H1 (cell line): ENCODE results near the gene CLEC19A. TPM values are rescaled to one million over a fixed set of nuclear protein-coding genes. Genes with fewer than 3 reads are reported as not detected.

ENCODE experiments used
- CTCF ChIA-PET: fragments of 300-600 bp; sonication (Branson Sonifier 250); formaldehyde crosslinking; loops from one replicate; lab custom pipeline; 2021; ENCODE audit not compliant: partially characterized antibody; lab: Charles Lee
- POLR2A ChIA-PET: fragments of 300-600 bp; sonication (Branson Sonifier 250); formaldehyde crosslinking; loops from one replicate; lab custom pipeline; 2021; ENCODE audit warnings: inconsistent platforms; ENCODE audit not compliant: partially characterized antibody; lab: Charles Lee
- DNase-seq, 2 experiments: peaks; one replicate each; pipeline versions ENCODE4 v3.0.0 to v3.0.0-alpha.2; 2010 to 2022; ENCODE audit warnings: low spot score in 2 of 2, low read depth in 1 of 2, mixed read lengths in 1 of 2
- FAIRE-seq: peaks from 2 replicates; lab custom pipeline; 2011; peaks lifted over from hg19 to GRCh38; lab: Jason Lieb, UNC
- H2AFZ ChIP-seq: 2 replicates; pipeline ENCODE4 v1.8.1; 2012; ENCODE audit warnings: low read length, inconsistent platforms
- H2AK5ac ChIP-seq: 2 replicates; pipeline ENCODE4 v1.6.1; 2013; ENCODE audit warnings: low read depth, low read length
- H2BK120ac ChIP-seq: replicated peaks from 2 replicates; pipeline ENCODE3; 2013; ENCODE audit warnings: low read depth, low read length, inconsistent platforms
- H2BK12ac ChIP-seq: 2 replicates; pipeline ENCODE4 v1.6.1; 2013; ENCODE audit warnings: low read depth, low read length
- H2BK15ac ChIP-seq: 2 replicates; pipeline ENCODE4 v1.6.1; 2013; ENCODE audit warnings: low read length
- H2BK20ac ChIP-seq: 2 replicates; pipeline ENCODE4 v1.6.1; 2013; ENCODE audit warnings: low read length
- H2BK5ac ChIP-seq: 2 replicates; pipeline ENCODE4 v1.6.1; 2013; ENCODE audit warnings: low read depth, low read length
- H3K14ac ChIP-seq: 2 replicates; pipeline ENCODE4 v1.6.1; 2013; ENCODE audit warnings: inconsistent platforms; ENCODE audit not compliant: insufficient read length
- H3K18ac ChIP-seq: 2 replicates; pipeline ENCODE4 v1.6.1; 2013; ENCODE audit warnings: low read length; ENCODE audit errors: extremely low read depth
- H3K23ac ChIP-seq: 2 replicates; pipeline ENCODE4 v1.6.1; 2013; ENCODE audit warnings: inconsistent platforms; ENCODE audit not compliant: insufficient read length
- H3K23me2 ChIP-seq: 2 replicates; pipeline ENCODE4 v1.6.1; 2013; ENCODE audit warnings: low read depth, low read length
- H3K27ac ChIP-seq: 2 replicates; pipeline ENCODE4 v1.6.1; 2011; ENCODE audit warnings: low read depth, low read length, inconsistent platforms
- H3K27me3 ChIP-seq, 4 experiments: replicated peaks in 1 of 4; 1 replicate in 1 of 4; 2 replicates in 3 of 4; pipeline versions ENCODE4 v1.6.1 to v1.8.1; 2011 to 2013; ENCODE audit warnings: low read length in 3 of 4, mild to moderate bottlenecking in 3 of 4, inconsistent platforms in 2 of 4, mixed read lengths in 2 of 4, moderate library complexity in 1 of 4; ENCODE audit not compliant: control insufficient read depth in 3 of 4, insufficient read depth in 3 of 4; ENCODE audit errors: extremely low read depth in 1 of 4
- H3K36me3 ChIP-seq, 4 experiments: 2 replicates each; pipeline versions ENCODE4 v1.6.1 to v1.8.1; 2011 to 2013; ENCODE audit warnings: mild to moderate bottlenecking in 4 of 4, low read length in 3 of 4, moderate library complexity in 2 of 4, control low read depth in 1 of 4, inconsistent platforms in 1 of 4; ENCODE audit not compliant: insufficient read depth in 4 of 4, control insufficient read depth in 2 of 4
- H3K4ac ChIP-seq: replicated peaks from 2 replicates; pipeline ENCODE3; 2013; ENCODE audit warnings: low read length, low read depth, mixed read lengths, inconsistent platforms; ENCODE audit not compliant: insufficient read length
- H3K4me1 ChIP-seq, 4 experiments: replicated peaks in 1 of 4; 1 replicate in 1 of 4; 2 replicates in 3 of 4; pipeline versions ENCODE4 v1.6.1 to v1.8.1; 2011 to 2013; ENCODE audit warnings: low read length in 3 of 4, inconsistent platforms in 2 of 4, mixed read lengths in 1 of 4; ENCODE audit not compliant: insufficient read depth in 4 of 4, control insufficient read depth in 3 of 4
- H3K4me2 ChIP-seq, 2 experiments: 2 replicates each; pipeline versions ENCODE4 v1.6.1 to v1.8.1; 2011 to 2013; ENCODE audit warnings: low read depth in 2 of 2, low read length in 2 of 2, control low read depth in 1 of 2, inconsistent platforms in 1 of 2, mild to moderate bottlenecking in 1 of 2; ENCODE audit not compliant: insufficient read depth in 1 of 2
- H3K4me3 ChIP-seq, 4 experiments: fragments of 200-600, 300-600 bp in 1 of 4; sonication (generic), shearing (Covaris generic), sonication (Bioruptor Twin) in 1 of 4; 2 replicates each; pipeline versions ENCODE4 v1.5.1 to v1.8.1; 2011 to 2016; ENCODE audit warnings: low read length in 4 of 4, low read depth in 3 of 4, control low read depth in 2 of 4, inconsistent platforms in 2 of 4, mild to moderate bottlenecking in 2 of 4, mixed read lengths in 1 of 4, moderate library complexity in 1 of 4; ENCODE audit not compliant: insufficient read depth in 2 of 4; ENCODE audit errors: extremely low read depth in 1 of 4
- H3K56ac ChIP-seq: replicated peaks from 2 replicates; pipeline ENCODE3; 2013; ENCODE audit warnings: low read depth, mild to moderate bottlenecking, mixed read lengths, low read length, inconsistent platforms; ENCODE audit not compliant: insufficient read length
- H3K79me1 ChIP-seq: 2 replicates; pipeline ENCODE4 v1.6.1; 2013; ENCODE audit warnings: low read depth, low read length, control low read depth
- H3K79me2 ChIP-seq, 2 experiments: 2 replicates each; pipeline versions ENCODE4 v1.6.1 to v1.8.1; 2012 to 2013; ENCODE audit warnings: low read length in 2 of 2, mild to moderate bottlenecking in 2 of 2, inconsistent platforms in 1 of 2; ENCODE audit not compliant: insufficient read depth in 2 of 2, control insufficient read depth in 1 of 2
- H3K9ac ChIP-seq, 4 experiments: replicated peaks in 1 of 4; 1 replicate in 1 of 4; 2 replicates in 3 of 4; pipeline versions ENCODE4 v1.6.1 to v1.8.1; 2011 to 2013; ENCODE audit warnings: low read depth in 3 of 4, low read length in 3 of 4, control low read depth in 2 of 4, mild to moderate bottlenecking in 2 of 4, moderate library complexity in 2 of 4, inconsistent platforms in 1 of 4; ENCODE audit errors: extremely low read depth in 1 of 4
- H3K9me3 ChIP-seq, 2 experiments: 2 replicates each; pipeline versions ENCODE4 v1.6.1 to v1.8.1; 2012 to 2013; ENCODE audit warnings: mild to moderate bottlenecking in 2 of 2, moderate library complexity in 2 of 2, control low read depth in 1 of 2, inconsistent platforms in 1 of 2, low read depth in 1 of 2, low read length in 1 of 2, mixed read lengths in 1 of 2; ENCODE audit not compliant: insufficient read depth in 2 of 2
- H4K20me1 ChIP-seq, 2 experiments: replicated peaks in 1 of 2; 2 replicates each; pipeline versions ENCODE3 to v1.8.1; 2011 to 2013; ENCODE audit warnings: inconsistent platforms in 2 of 2, low read length in 2 of 2, mild to moderate bottlenecking in 1 of 2; ENCODE audit not compliant: insufficient read depth in 2 of 2, control insufficient read depth in 1 of 2
- H4K5ac ChIP-seq: 2 replicates; pipeline ENCODE4 v1.6.1; 2013; ENCODE audit warnings: low read length, low read depth, mixed read lengths, inconsistent platforms; ENCODE audit not compliant: insufficient read length
- H4K8ac ChIP-seq: 2 replicates; pipeline ENCODE4 v1.8.0; 2013; ENCODE audit warnings: mild to moderate bottlenecking, moderate library complexity, low read length, inconsistent platforms; ENCODE audit not compliant: insufficient read depth; ENCODE audit errors: extremely low read depth
- H4K91ac ChIP-seq: replicated peaks from 2 replicates; pipeline ENCODE3; 2013; ENCODE audit warnings: low read length, mixed read lengths, inconsistent platforms; ENCODE audit not compliant: insufficient read length
- BACH1 ChIP-seq: IDR thresholded peaks from 2 replicates; pipeline ENCODE4 v1.6.1; 2012; ENCODE audit warnings: low read length, improper control_type of control experiment
- KDM1A ChIP-seq: fragments of 200-600, 300-600 bp; sonication (generic); IDR thresholded peaks from 2 replicates; pipeline ENCODE4 v1.7.1; 2016; ENCODE audit warnings: mild to moderate bottlenecking, low read length, borderline replicate concordance
- NANOG ChIP-seq: IDR thresholded peaks from 2 replicates; pipeline ENCODE4 v1.6.1; 2011; ENCODE audit warnings: low read length, low read depth, mild to moderate bottlenecking, inconsistent platforms; ENCODE audit not compliant: insufficient read depth, poor library complexity, severe bottlenecking
- RAD21 ChIP-seq, 2 experiments: IDR thresholded peaks in 1 of 2; conservative IDR thresholded peaks in 1 of 2; 2 replicates each; pipeline ENCODE4 v1.6.1; 2011; ENCODE audit warnings: low read depth in 2 of 2, low read length in 2 of 2, improper control_type of control experiment in 1 of 2, inconsistent platforms in 1 of 2, mild to moderate bottlenecking in 1 of 2, moderate library complexity in 1 of 2
- SIN3A ChIP-seq, 2 experiments: IDR thresholded peaks in 1 of 2; conservative IDR thresholded peaks in 1 of 2; 2 replicates each; pipeline ENCODE4 v1.6.1; 2011 to 2012; ENCODE audit warnings: low read length in 2 of 2, improper control_type of control experiment in 1 of 2, low read depth in 1 of 2, mild to moderate bottlenecking in 1 of 2
- WGBS, 2 experiments: shearing (Covaris generic) in 1 of 2; methylation state at CpG; one replicate each; pipeline versions ENCODE4 v1.1.6 to v1.1.7; 2013 to 2015; ENCODE audit warnings: low lambda C conversion rate in 2 of 2, mixed read lengths in 2 of 2, inconsistent platforms in 1 of 2, low coverage in 1 of 2, missing lambda C conversion rate in 1 of 2; ENCODE audit not compliant: insufficient replicate concordance in 2 of 2, insufficient coverage in 1 of 2, insufficient read length in 1 of 2; ENCODE audit errors: extremely low coverage in 1 of 2, missing lambda C conversion rate in 1 of 2; 5-methylcytosine and 5-hydroxymethylcytosine counted together
- polyA plus RNA-seq, 7 experiments: library from polyadenylated mRNA; depleted of rRNA in 3 of 7; stranded (reverse) in 5 of 7; unstranded in 2 of 7; fragments of >200 nt in 5 of 7; fragments of 200-250 nt in 2 of 7; gene quantifications; 1 replicate in 5 of 7; 2 replicates in 1 of 7; 4 replicates in 1 of 7; pipeline versions ENCODE4 v1.2.1 to v1.2.3, GENCODE V29; 2011 to 2013; ENCODE audit warnings: missing spikeins in 2 of 7, mixed read lengths in 2 of 7
- total RNA-seq: library from RNA; stranded (reverse); fragmentation: NEBNext Ultra II Directional; extraction: Animal tissue kit (Norgen Biotek cat#: 25700); gene quantifications from 2 replicates; pipeline ENCODE4 v1.2.1, GENCODE V29; 2021

CLEC19A gene
- total and polyA plus RNA-seq, 2 of the 8 experiments (the other 6 are each of a cell fraction or from before 2014, with no cell fraction given), result 0.35 to 0.88 TPM

- no peaks in the 10 kb centered on the region for H3K9me3 ChIP-seq
- H3K4me2 ChIP-seq, result no peak overlapping the region
- no peak overlapping the region for H2BK20ac ChIP-seq
- H3K4me1 ChIP-seq, result peaks cover 0 to 2% (median 0%) of the 10 kb centered on the region in 4 experiments; a peak in 1 of 7 replicates
- no peak overlapping the region for H3K14ac ChIP-seq
- no peak overlapping the region for H2BK15ac ChIP-seq
- H2BK12ac ChIP-seq, result no peak overlapping the region
- H2BK120ac ChIP-seq, result no peak overlapping the region
- FAIRE-seq (no peak), DNase-seq (no peak)
- 88% methylated on average over 3 of the region's 3 CpGs; no CpG with 5 or more reads in 1 of the 2 experiments for WGBS, 2 experiments
- H3K23me2 ChIP-seq, result no peaks in the 10 kb centered on the region
- no peak overlapping the region for H2AK5ac ChIP-seq
- H2AFZ ChIP-seq, result no peak overlapping the region
- H3K79me1 ChIP-seq, result no peaks in the 10 kb centered on the region
- peaks cover 0 to 1% of the 10 kb centered on the region in 2 experiments for H4K20me1 ChIP-seq
- H2BK5ac ChIP-seq, result no peak overlapping the region
- H4K5ac ChIP-seq, result no peak overlapping the region
- no peak overlapping the region for H3K4me3 ChIP-seq
- H3K27ac ChIP-seq, result no peak overlapping the region
- H3K23ac ChIP-seq, result no peak overlapping the region
- no peaks in the 10 kb centered on the region for H3K36me3 ChIP-seq
- H3K18ac ChIP-seq, result no peak overlapping the region
- H3K9ac ChIP-seq, result no peak overlapping the region
- no peak overlapping the region for H3K56ac ChIP-seq
- no peak overlapping the region for H4K8ac ChIP-seq
- ChIA-PET CTCF (no interaction called here), POLR2A (no interaction called here)
- no peaks in the 10 kb centered on the region for H3K27me3 ChIP-seq
- H3K4ac ChIP-seq, result no peak overlapping the region
- TF ChIP-seq RAD21 (IDR thresholded peaks at IDR 0.05 in 1 of 2, conservative IDR thresholded peaks at IDR 0.05 in 1 of 2; ENCODE audit: low read depth in 2 of 2, low read length in 2 of 2) (no peak), NANOG (no peak), SIN3A (conservative IDR thresholded peaks at IDR 0.05 in 1 of 2, IDR thresholded peaks at IDR 0.05 in 1 of 2; ENCODE audit: low read depth in 1 of 2, low read length in 2 of 2) (no peak), BACH1 (no peak), KDM1A (no peak)
- H3K79me2 ChIP-seq, result no peaks in the 10 kb centered on the region
- H4K91ac ChIP-seq, result no peak overlapping the region
Observed at GRCh38 chr16:19282101-19282500, 3.4 kb upstream of the CLEC19A start.
